GM18951 (cell line): ENCODE results near the gene HECA.
A peak's percentile ranks its signal among the peaks of the same experiment; 100 is the strongest.

Experiments used
- POLR2A ChIP-seq: IDR thresholded peaks from 4 replicates; pipeline ENCODE4 v1.6.1; 2011; ENCODE audit warnings: mild to moderate bottlenecking; ENCODE audit not compliant: insufficient read length, insufficient read depth; ENCODE audit errors: extremely low read depth
- in situ Hi-C: fragments of 300-500 bp; cut with MboI; formaldehyde crosslinking; loops from one replicate; pipeline ENCODE4 v1.12.0; 2022; ENCODE audit warnings: low sequenced_read_pairs, mixed read lengths, inconsistent platforms; ENCODE audit not compliant: unreplicated experiment

The HECA gene

GRCh38 chr6:139184047-139184446 lies 49.2 kb downstream of the HECA start:
- in situ Hi-C loops, result no loop called here
- TF ChIP-seq POLR2A, result no peak

DNA sequence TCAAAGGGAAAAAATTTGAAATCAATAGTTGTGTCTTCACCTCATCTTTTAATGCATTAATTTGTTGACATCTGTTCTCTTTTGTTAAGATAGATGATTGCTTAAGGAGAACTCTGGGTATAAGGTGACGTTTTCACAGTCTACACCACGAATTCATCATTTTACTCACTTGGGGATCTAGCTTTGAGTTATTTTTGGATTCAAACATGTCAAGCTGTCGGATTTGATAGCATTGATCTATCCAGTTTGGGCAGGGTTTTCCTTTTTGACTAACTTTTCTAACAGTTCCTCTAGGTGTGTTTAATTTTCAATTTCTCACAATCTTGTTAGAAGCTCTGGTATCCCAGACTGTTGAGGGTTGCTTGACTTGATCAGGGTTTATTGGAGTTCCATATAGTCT lies 49.6 kb downstream of the HECA start:
- no peak for TF ChIP-seq POLR2A

GRCh38 chr6:139186242-139186641 lies 51.4 kb downstream of the HECA start:
- TF ChIP-seq POLR2A, result no peak
- in situ Hi-C loops, result no loop called here

More for the DNA sequence above, 49.6 kb downstream of the HECA start:
- in situ Hi-C loops, result no loop called here

- TF ChIP-seq POLR2A, result no peak
- in situ Hi-C loops, result no loop called here
Observed at GRCh38 chr6:139186692-139187091, 51.8 kb downstream of the HECA start.

GRCh38 chr6:139187489-139187888 lies 52.6 kb downstream of the HECA start:
- no peak for TF ChIP-seq POLR2A
- in situ Hi-C loops, result no loop called here

DNA sequence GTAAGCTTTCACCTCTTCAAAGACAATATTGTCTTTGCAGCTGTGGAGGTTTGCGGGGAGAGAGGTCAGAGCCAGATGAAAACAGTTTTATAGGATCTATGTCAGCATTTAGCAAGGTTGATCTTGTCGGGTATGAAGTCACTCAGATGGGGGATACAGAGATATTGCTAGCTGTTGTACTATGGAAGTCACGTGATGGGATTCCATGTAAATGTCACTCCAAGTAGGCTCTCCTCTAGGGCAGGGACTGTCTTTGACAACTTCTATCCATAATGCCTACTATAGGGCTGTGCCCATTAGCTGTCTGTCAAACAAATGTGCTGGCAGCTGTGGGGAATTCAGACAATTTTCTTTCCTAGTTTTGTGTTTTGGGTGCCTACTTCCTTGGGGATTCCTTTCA lies 54.8 kb downstream of the HECA start:
- in situ Hi-C loops, result no loop called here
- no peak for TF ChIP-seq POLR2A

DNA sequence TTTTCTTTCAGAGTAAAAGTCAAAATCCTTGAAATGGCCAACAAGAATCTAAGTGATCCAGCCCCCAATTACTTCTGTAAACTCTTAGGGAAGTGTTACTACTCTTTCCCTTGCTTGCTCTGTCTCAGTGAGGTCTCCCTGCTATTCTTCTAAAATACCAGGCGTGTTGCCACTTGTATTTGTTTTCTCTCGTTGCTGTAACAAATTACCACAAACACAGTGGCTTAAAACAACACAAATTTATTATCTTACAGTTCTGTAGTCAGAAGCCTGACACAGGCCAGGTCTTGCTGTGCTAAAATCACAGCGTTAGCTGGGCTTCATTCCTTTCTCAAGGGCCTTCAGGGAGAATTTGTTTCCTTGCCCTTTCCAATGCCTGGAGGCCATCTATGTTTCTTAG lies 59.9 kb downstream of the HECA start:
- in situ Hi-C loops, result no loop called here
- TF ChIP-seq POLR2A, result no peak

- no peak for TF ChIP-seq POLR2A
- in situ Hi-C loops, result no loop called here
Observed at GRCh38 chr6:139198529-139199288, 63.8 kb downstream of the HECA start.

GRCh38 chr6:139201378-139201777 lies 66.5 kb downstream of the HECA start:
- no peak for TF ChIP-seq POLR2A
- in situ Hi-C loops, result loop anchor here (25.0 kb wide), 1 partner anchor 389 kb away; no protein-coding TSS in a partner anchor

- in situ Hi-C loops, result loop anchor here (25.0 kb wide), 1 partner anchor 393 kb away; no protein-coding TSS in a partner anchor
- TF ChIP-seq POLR2A, result no peak
Observed at GRCh38 chr6:139204978-139205377, 70.1 kb downstream of the HECA start.

DNA sequence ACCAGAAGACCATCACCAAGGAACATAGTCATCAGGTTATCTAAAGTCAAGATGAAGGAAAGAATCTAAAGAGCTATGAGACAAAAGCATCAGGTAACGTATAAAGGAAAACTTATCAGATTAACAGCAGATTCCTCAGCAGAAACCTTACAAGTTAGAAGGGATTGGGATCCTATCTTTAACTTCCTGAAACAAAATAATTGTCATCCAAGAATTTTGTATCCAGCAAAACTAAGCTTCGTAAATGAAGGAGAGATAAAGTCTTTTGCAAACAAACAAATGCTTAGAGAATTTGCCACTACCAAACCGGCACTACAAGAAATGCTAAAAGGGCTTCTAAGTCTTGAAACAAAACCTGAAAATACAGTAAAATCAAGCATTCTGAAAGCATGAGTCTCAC lies 71.0 kb downstream of the HECA start:
- TF ChIP-seq POLR2A, result no peak

GRCh38 chr6:139210766-139211165 lies 75.9 kb downstream of the HECA start:
- in situ Hi-C loops, result loop anchor here (25.0 kb wide), 1 partner anchor 398 kb away; no protein-coding TSS in a partner anchor

More for the DNA sequence above, 71.0 kb downstream of the HECA start:
- in situ Hi-C loops, result loop anchor here (25.0 kb wide), 1 partner anchor 394 kb away; no protein-coding TSS in a partner anchor

GRCh38 chr6:139212460-139212859 lies 77.6 kb downstream of the HECA start:
- in situ Hi-C loops, result loop anchor here (25.0 kb wide), 1 partner anchor 400 kb away; no protein-coding TSS in a partner anchor

- in situ Hi-C loops, result loop anchor here (25.0 kb wide), 1 partner anchor 407 kb away; no protein-coding TSS in a partner anchor
Observed at GRCh38 chr6:139219271-139219729, 84.4 kb downstream of the HECA start.

DNA sequence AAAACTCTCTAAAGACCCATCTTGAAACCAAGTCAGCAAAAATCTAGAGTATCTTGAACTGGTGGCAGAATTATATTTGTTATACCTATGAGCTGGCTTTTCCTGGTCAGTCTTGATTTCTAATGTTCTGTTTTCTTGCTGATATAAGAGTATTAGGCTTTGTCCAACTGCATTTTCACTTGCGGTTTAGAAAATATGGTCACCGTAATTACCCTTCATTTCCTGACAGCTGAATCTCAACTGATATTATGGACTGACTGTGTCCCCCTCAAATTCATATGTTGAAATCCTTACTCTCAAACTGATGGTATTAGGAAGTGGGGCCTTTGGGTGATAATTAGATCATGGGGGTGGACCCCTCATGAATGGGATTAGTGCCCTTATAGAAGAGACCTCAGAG lies 84.9 kb downstream of the HECA start:
- no peak for TF ChIP-seq POLR2A
- in situ Hi-C loops, result loop anchor here (10.0 to 25.0 kb wide), 2 partner anchors 145 to 407 kb away; no protein-coding TSS in a partner anchor

More at GRCh38 chr6:139219271-139219729, 84.4 kb downstream of the HECA start:
- TF ChIP-seq POLR2A, result peak; percentile 19

DNA sequence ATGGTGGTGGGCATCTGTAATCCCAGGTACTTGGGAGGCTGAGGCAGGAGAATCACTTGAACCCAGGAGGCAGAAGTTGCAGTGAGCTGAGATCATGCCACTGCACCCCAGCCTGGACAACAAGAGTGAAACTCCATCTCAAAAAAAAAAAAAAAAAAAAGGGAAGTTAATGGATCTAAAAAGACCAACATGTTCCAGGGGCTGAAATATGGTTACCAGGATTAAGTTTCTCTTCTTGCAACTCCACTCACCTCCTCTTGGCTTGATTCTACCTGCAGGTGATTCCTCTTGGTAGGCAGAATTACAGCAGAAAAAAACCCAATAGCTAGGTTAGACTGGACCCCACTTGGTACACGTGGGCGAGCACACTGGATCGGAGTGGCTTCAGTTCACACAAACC lies 93.5 kb downstream of the HECA start:
- in situ Hi-C loops, result loop anchor here (10.0 kb wide), 1 partner anchor 136 kb away; no protein-coding TSS in a partner anchor
